HEK293 (cell line): Measurements from ENCODE around the gene SLC52A3.

Experiments
- CTCF ChIA-PET: fragments of 350-600 bp; formaldehyde crosslinking; extraction: SDS; loops from one replicate; lab custom pipeline; 2021; ENCODE audit warnings: antibody characterized with exemption; lab: Yijun Ruan, JAX
- POLR2A ChIA-PET: fragments of 300-600 bp; formaldehyde crosslinking; extraction: SDS; loops from one replicate; lab custom pipeline; 2020; ENCODE audit warnings: antibody characterized with exemption, inconsistent platforms; lab: Yijun Ruan, JAX
- H3K27ac ChIP-seq: fragments of 200-500 bp; sonication (Bioruptor generic); 2 replicates; pipeline ENCODE4 v1.5.1; 2014; ENCODE audit warnings: low read depth, low read length, control low read depth, inconsistent platforms; ENCODE audit errors: extremely low read depth
- H3K36me3 ChIP-seq, 2 experiments: fragments of 200-500 bp in 1 of 2; sonication (Bioruptor generic) in 1 of 2; 1 replicate in 1 of 2; 2 replicates in 1 of 2; pipeline ENCODE4 v1.5.1; 2014 to 2017; ENCODE audit warnings: inconsistent platforms in 2 of 2, low read length in 2 of 2; ENCODE audit not compliant: control insufficient read depth in 2 of 2, insufficient read depth in 1 of 2
- H3K4me1 ChIP-seq: fragments of 200-500 bp; sonication (Bioruptor generic); 2 replicates; pipeline ENCODE4 v1.5.1; 2014; ENCODE audit warnings: mild to moderate bottlenecking, low read length, inconsistent platforms; ENCODE audit not compliant: control insufficient read depth, insufficient read depth
- H3K4me3 ChIP-seq: 2 replicates; pipeline ENCODE4 v1.5.1; 2011; ENCODE audit warnings: low read depth, mild to moderate bottlenecking, control low read depth, low read length, moderate library complexity
- H3K9me3 ChIP-seq: fragments of 200-500 bp; sonication (Bioruptor generic); 2 replicates; pipeline ENCODE4 v1.5.1; 2014; ENCODE audit warnings: low read depth, low read length, inconsistent platforms; ENCODE audit not compliant: control insufficient read depth, insufficient read depth
- BCL11B ChIP-seq: fragments of 450-650 bp; formaldehyde crosslinking; IDR thresholded peaks from 2 replicates; pipeline ENCODE4 v1.5.1; 2016; ENCODE audit warnings: low read depth, missing biosample characterization, missing genetic modification characterization
- FEZF1 ChIP-seq: fragments of 450-650 bp; formaldehyde crosslinking; IDR thresholded peaks from 2 replicates; pipeline ENCODE4 v1.5.1; 2016; ENCODE audit warnings: missing biosample characterization, missing genetic modification characterization
- GLIS2 ChIP-seq: fragments of 450-650 bp; formaldehyde crosslinking; IDR thresholded peaks from 2 replicates; pipeline ENCODE4 v1.5.1; 2016; ENCODE audit warnings: missing biosample characterization, missing genetic modification characterization
- IKZF3 ChIP-seq: fragments of 450-650 bp; IDR thresholded peaks from 2 replicates; pipeline ENCODE4 v1.5.0; 2018; ENCODE audit warnings: missing biosample characterization, mild to moderate bottlenecking, missing genetic modification characterization, moderate library complexity
- KLF8 ChIP-seq: fragments of 450-650 bp; formaldehyde crosslinking; IDR thresholded peaks from 2 replicates; pipeline ENCODE4 v1.5.1; 2016; ENCODE audit warnings: missing biosample characterization, missing genetic modification characterization
- OVOL3 ChIP-seq: fragments of 450-650 bp; formaldehyde crosslinking; IDR thresholded peaks from 2 replicates; pipeline ENCODE4 v1.5.1; 2016; ENCODE audit warnings: missing biosample characterization, missing genetic modification characterization
- RBAK ChIP-seq: fragments of 450-650 bp; formaldehyde crosslinking; IDR thresholded peaks from 2 replicates; pipeline ENCODE4 v1.5.1; 2016; ENCODE audit warnings: missing biosample characterization, missing genetic modification characterization
- SCRT2 ChIP-seq: fragments of 450-650 bp; formaldehyde crosslinking; IDR thresholded peaks from 2 replicates; pipeline ENCODE4 v1.5.1; 2016; ENCODE audit warnings: missing biosample characterization, missing genetic modification characterization
- SETDB1 ChIP-seq: IDR thresholded peaks from one replicate; pipeline ENCODE4 v1.6.1; 2017; ENCODE audit warnings: mild to moderate bottlenecking, low read length, moderate library complexity, mixed read lengths; ENCODE audit not compliant: insufficient read length
- WT1 ChIP-seq: fragments of 450-650 bp; formaldehyde crosslinking; IDR thresholded peaks from 2 replicates; pipeline ENCODE4 v1.5.1; 2016; ENCODE audit warnings: missing biosample characterization, missing genetic modification characterization
- ZBTB48 ChIP-seq: fragments of 450-650 bp; formaldehyde crosslinking; IDR thresholded peaks from 2 replicates; pipeline ENCODE4 v1.5.1; 2016; ENCODE audit warnings: missing biosample characterization, missing genetic modification characterization
- ZBTB8A ChIP-seq: fragments of 450-650 bp; formaldehyde crosslinking; IDR thresholded peaks from 2 replicates; pipeline ENCODE4 v1.5.1; 2016; ENCODE audit warnings: missing biosample characterization, missing genetic modification characterization
- ZFP69B ChIP-seq: fragments of 450-650 bp; formaldehyde crosslinking; IDR thresholded peaks from 2 replicates; pipeline ENCODE4 v1.5.1; 2016; ENCODE audit warnings: missing biosample characterization, missing genetic modification characterization
- ZNF140 ChIP-seq: fragments of 450-650 bp; formaldehyde crosslinking; IDR thresholded peaks from 2 replicates; pipeline ENCODE4 v1.5.1; 2016; ENCODE audit warnings: missing biosample characterization, missing genetic modification characterization
- ZNF16 ChIP-seq: fragments of 450-650 bp; formaldehyde crosslinking; IDR thresholded peaks from 2 replicates; pipeline ENCODE4 v1.5.1; 2016; ENCODE audit warnings: low read depth, missing biosample characterization, missing genetic modification characterization
- ZNF211 ChIP-seq: fragments of 450-650 bp; formaldehyde crosslinking; IDR thresholded peaks from 2 replicates; pipeline ENCODE4 v1.5.1; 2016; ENCODE audit warnings: low read depth, missing biosample characterization, missing genetic modification characterization
- ZNF248 ChIP-seq: fragments of 450-650 bp; formaldehyde crosslinking; IDR thresholded peaks from 2 replicates; pipeline ENCODE4 v1.5.1; 2017; ENCODE audit warnings: missing biosample characterization, missing genetic modification characterization
- ZNF266 ChIP-seq: fragments of 450-650 bp; formaldehyde crosslinking; IDR thresholded peaks from 2 replicates; pipeline ENCODE4 v1.5.1; 2016; ENCODE audit warnings: missing biosample characterization, missing genetic modification characterization, low read depth
- ZNF350 ChIP-seq: fragments of 450-650 bp; formaldehyde crosslinking; IDR thresholded peaks from 2 replicates; pipeline ENCODE4 v1.5.0; 2017; ENCODE audit warnings: missing biosample characterization, mild to moderate bottlenecking, missing genetic modification characterization
- ZNF354C ChIP-seq: fragments of 450-650 bp; formaldehyde crosslinking; IDR thresholded peaks from 2 replicates; pipeline ENCODE4 v1.5.1; 2016; ENCODE audit warnings: missing biosample characterization, missing genetic modification characterization, low read depth, borderline replicate concordance
- ZNF366 ChIP-seq: fragments of 450-650 bp; formaldehyde crosslinking; conservative IDR thresholded peaks from 2 replicates; pipeline ENCODE4 v1.5.1; 2016; ENCODE audit warnings: missing biosample characterization, missing genetic modification characterization
- ZNF544 ChIP-seq: fragments of 450-650 bp; formaldehyde crosslinking; IDR thresholded peaks from 2 replicates; pipeline ENCODE4 v1.5.0; 2017; ENCODE audit warnings: missing biosample characterization, missing genetic modification characterization
- ZNF571 ChIP-seq: fragments of 450-650 bp; formaldehyde crosslinking; IDR thresholded peaks from 2 replicates; pipeline ENCODE4 v1.5.0; 2017; ENCODE audit warnings: missing biosample characterization, missing genetic modification characterization
- ZNF621 ChIP-seq: fragments of 450-650 bp; formaldehyde crosslinking; IDR thresholded peaks from 2 replicates; pipeline ENCODE4 v1.5.1; 2017; ENCODE audit warnings: missing biosample characterization, missing genetic modification characterization
- ZNF624 ChIP-seq: fragments of 450-650 bp; formaldehyde crosslinking; IDR thresholded peaks from 2 replicates; pipeline ENCODE4 v1.5.1; 2017; ENCODE audit warnings: missing biosample characterization, missing genetic modification characterization
- ZNF654 ChIP-seq: fragments of 450-650 bp; formaldehyde crosslinking; IDR thresholded peaks from 2 replicates; pipeline ENCODE4 v1.5.1; 2016; ENCODE audit warnings: low read depth, missing biosample characterization, missing genetic modification characterization
- ZNF701 ChIP-seq: fragments of 450-650 bp; formaldehyde crosslinking; IDR thresholded peaks from 2 replicates; pipeline ENCODE4 v1.5.1; 2016; ENCODE audit warnings: missing biosample characterization, missing genetic modification characterization
- ZNF707 ChIP-seq: fragments of 450-650 bp; formaldehyde crosslinking; IDR thresholded peaks from 2 replicates; pipeline ENCODE4 v1.5.1; 2016; ENCODE audit warnings: missing biosample characterization, missing genetic modification characterization
- ZNF776 ChIP-seq: fragments of 450-650 bp; formaldehyde crosslinking; IDR thresholded peaks from 2 replicates; pipeline ENCODE4 v1.5.0; 2017; ENCODE audit warnings: missing biosample characterization, missing genetic modification characterization, borderline replicate concordance
- TF ChIP-seq, protein P1 (sequence below): fragments of 450-650 bp; formaldehyde crosslinking; IDR thresholded peaks from 2 replicates; pipeline ENCODE4 v1.5.1; 2016; ENCODE audit warnings: missing biosample characterization, missing genetic modification characterization
- TF ChIP-seq, protein P2 (sequence below): fragments of 450-650 bp; formaldehyde crosslinking; IDR thresholded peaks from 2 replicates; pipeline ENCODE4 v1.5.1; 2016; ENCODE audit warnings: missing biosample characterization, missing genetic modification characterization
- TF ChIP-seq, protein P3 (sequence below): fragments of 450-650 bp; formaldehyde crosslinking; IDR thresholded peaks from 2 replicates; pipeline ENCODE4 v1.5.1; 2017; ENCODE audit warnings: missing biosample characterization, missing genetic modification characterization
- TF ChIP-seq, protein P4 (sequence below): fragments of 450-650 bp; formaldehyde crosslinking; IDR thresholded peaks from 2 replicates; pipeline ENCODE4 v1.5.1; 2016; ENCODE audit warnings: missing biosample characterization, missing genetic modification characterization, borderline replicate concordance

Gene SLC52A3

DNA sequence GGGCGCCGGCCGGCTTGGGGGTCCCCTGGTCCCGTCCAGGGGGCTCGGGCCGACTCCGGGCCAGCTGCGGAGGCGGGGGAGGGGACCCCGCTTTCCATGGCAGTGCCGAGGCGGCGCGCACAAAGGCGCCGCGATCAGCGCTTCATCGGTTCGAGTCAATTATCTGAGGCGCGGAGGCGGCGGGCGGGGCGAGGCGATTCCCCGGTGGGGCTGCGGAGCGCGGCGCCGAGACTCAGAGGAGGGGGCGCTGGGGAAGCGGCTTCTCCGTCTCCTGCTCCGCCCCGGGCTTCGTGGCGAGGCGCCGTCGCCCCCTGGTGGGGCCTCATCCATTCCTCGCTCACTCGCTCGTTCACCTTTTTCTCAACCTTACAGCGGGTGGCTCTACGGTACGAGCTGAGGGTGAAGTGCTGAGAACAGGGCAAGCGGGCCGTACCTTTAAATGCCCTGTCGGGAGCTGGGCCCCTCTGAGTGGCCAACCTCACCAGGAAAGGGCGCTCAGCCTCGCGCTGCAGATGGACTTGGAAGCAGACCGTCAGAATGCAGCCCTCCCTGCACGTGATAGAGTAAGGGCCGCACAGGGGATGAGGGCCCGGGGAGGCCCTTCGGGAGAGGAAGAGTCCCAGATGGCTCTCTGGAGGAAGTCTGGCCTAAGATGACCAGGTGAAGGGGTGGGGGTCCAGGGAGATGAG lies 39.9 kb downstream of the SLC52A3 start (continued):
- no peak for TF ChIP-seq ZNF248
- TF ChIP-seq, protein P1, sequence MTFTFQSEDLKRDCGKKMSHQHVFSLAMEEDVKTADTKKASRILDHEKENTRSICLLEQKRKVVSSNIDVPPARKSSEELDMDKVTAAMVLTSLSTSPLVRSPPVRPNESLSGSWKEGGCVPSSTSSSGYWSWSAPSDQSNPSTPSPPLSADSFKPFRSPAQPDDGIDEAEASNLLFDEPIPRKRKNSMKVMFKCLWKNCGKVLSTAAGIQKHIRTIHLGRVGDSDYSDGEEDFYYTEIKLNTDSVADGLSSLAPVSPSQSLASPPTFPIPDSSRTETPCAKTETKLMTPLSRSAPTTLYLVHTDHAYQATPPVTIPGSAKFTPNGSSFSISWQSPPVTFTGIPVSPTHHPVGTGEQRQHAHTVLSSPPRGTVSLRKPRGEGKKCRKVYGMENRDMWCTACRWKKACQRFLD (tag by site-specific recombination), result no peak
- no peak for TF ChIP-seq RBAK (tag by site-specific recombination)
- TF ChIP-seq ZNF16 (tag by site-specific recombination), result no peak
- no peak for TF ChIP-seq SETDB1
- TF ChIP-seq ZNF776 (tag by site-specific recombination), result no peak
- no peak for TF ChIP-seq ZNF266 (tag by site-specific recombination)
- no peak for TF ChIP-seq SCRT2 (tag by site-specific recombination)
- TF ChIP-seq, protein P2, sequence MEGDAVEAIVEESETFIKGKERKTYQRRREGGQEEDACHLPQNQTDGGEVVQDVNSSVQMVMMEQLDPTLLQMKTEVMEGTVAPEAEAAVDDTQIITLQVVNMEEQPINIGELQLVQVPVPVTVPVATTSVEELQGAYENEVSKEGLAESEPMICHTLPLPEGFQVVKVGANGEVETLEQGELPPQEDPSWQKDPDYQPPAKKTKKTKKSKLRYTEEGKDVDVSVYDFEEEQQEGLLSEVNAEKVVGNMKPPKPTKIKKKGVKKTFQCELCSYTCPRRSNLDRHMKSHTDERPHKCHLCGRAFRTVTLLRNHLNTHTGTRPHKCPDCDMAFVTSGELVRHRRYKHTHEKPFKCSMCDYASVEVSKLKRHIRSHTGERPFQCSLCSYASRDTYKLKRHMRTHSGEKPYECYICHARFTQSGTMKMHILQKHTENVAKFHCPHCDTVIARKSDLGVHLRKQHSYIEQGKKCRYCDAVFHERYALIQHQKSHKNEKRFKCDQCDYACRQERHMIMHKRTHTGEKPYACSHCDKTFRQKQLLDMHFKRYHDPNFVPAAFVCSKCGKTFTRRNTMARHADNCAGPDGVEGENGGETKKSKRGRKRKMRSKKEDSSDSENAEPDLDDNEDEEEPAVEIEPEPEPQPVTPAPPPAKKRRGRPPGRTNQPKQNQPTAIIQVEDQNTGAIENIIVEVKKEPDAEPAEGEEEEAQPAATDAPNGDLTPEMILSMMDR, result peak; percentile 96
- TF ChIP-seq ZNF366, result peak; percentile 48
- no peak for TF ChIP-seq ZNF354C (tag by site-specific recombination)
- no peak for TF ChIP-seq IKZF3 (tag by site-specific recombination)
- no peak for TF ChIP-seq FEZF1
- peak; percentile 71; the same call in 1 of the 2 replicates for TF ChIP-seq KLF8
- TF ChIP-seq ZNF654 (tag by site-specific recombination), result peak; percentile 62
- TF ChIP-seq ZNF350 (tag by site-specific recombination), result no peak
- peak; percentile 57 for TF ChIP-seq ZBTB8A (tag by site-specific recombination)
- no peak for TF ChIP-seq ZNF211 (tag by site-specific recombination)
- TF ChIP-seq, protein P3, sequence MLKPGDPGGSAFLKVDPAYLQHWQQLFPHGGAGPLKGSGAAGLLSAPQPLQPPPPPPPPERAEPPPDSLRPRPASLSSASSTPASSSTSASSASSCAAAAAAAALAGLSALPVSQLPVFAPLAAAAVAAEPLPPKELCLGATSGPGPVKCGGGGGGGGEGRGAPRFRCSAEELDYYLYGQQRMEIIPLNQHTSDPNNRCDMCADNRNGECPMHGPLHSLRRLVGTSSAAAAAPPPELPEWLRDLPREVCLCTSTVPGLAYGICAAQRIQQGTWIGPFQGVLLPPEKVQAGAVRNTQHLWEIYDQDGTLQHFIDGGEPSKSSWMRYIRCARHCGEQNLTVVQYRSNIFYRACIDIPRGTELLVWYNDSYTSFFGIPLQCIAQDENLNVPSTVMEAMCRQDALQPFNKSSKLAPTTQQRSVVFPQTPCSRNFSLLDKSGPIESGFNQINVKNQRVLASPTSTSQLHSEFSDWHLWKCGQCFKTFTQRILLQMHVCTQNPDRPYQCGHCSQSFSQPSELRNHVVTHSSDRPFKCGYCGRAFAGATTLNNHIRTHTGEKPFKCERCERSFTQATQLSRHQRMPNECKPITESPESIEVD (tag by site-specific recombination), result no peak
- TF ChIP-seq ZNF621, result no peak
- TF ChIP-seq GLIS2, result peak; percentile 67; the same call in 1 of the 2 replicates
- TF ChIP-seq, all 188 proteins: peak for 27

DNA sequence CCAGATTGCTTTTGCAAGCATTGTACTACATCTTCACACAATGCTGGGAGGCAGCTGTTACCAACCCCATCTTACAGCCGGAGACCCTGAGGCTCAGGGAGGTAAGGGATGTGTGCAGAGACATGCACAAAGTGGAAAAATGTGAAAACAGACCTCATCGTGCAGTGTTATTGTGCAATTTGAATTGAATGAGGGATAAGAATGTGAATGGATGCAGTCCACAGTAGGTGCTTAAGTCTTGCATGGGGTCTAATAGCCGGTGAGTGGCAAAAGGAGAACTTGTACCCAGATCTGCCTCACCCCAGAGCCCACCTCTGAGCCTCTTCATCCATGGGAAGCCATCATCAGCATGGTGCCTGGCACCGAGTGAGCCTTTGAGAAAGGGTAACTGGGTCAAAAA lies 42.1 kb downstream of the SLC52A3 start:
- H3K27ac ChIP-seq, result no peak overlapping the region
- H3K4me3 ChIP-seq, result no peak overlapping the region
- no peaks in the 10 kb centered on the region for H3K9me3 ChIP-seq
- TF ChIP-seq ZBTB48 (no peak), ZBTB8A (tag by site-specific recombination) (no peak), OVOL3 (tag by site-specific recombination) (no peak), ZNF571 (tag by site-specific recombination) (no peak), ZNF701 (tag by site-specific recombination) (no peak), ZNF544 (no peak), ZFP69B (tag by site-specific recombination) (no peak), ZNF140 (no peak), SCRT2 (tag by site-specific recombination) (no peak), BCL11B (tag by site-specific recombination) (no peak), ZNF707 (tag by site-specific recombination) (no peak), ZNF624 (no peak), WT1 (tag by site-specific recombination) (no peak)
- TF ChIP-seq, protein P4, sequence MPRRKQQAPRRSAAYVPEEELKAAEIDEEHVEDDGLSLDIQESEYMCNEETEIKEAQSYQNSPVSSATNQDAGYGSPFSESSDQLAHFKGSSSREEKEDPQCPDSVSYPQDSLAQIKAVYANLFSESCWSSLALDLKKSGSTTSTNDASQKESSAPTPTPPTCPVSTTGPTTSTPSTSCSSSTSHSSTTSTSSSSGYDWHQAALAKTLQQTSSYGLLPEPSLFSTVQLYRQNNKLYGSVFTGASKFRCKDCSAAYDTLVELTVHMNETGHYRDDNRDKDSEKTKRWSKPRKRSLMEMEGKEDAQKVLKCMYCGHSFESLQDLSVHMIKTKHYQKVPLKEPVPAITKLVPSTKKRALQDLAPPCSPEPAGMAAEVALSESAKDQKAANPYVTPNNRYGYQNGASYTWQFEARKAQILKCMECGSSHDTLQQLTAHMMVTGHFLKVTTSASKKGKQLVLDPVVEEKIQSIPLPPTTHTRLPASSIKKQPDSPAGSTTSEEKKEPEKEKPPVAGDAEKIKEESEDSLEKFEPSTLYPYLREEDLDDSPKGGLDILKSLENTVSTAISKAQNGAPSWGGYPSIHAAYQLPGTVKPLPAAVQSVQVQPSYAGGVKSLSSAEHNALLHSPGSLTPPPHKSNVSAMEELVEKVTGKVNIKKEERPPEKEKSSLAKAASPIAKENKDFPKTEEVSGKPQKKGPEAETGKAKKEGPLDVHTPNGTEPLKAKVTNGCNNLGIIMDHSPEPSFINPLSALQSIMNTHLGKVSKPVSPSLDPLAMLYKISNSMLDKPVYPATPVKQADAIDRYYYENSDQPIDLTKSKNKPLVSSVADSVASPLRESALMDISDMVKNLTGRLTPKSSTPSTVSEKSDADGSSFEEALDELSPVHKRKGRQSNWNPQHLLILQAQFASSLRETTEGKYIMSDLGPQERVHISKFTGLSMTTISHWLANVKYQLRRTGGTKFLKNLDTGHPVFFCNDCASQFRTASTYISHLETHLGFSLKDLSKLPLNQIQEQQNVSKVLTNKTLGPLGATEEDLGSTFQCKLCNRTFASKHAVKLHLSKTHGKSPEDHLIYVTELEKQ (tag by site-specific recombination), result no peak
- H3K4me1 ChIP-seq, result no peaks in the 10 kb centered on the region
- H3K36me3 ChIP-seq, result no peaks in the 10 kb centered on the region
- POLR2A ChIA-PET, result no interaction called here
- CTCF ChIA-PET, result interaction anchor here (1.4 kb wide), 1 partner anchor 11 kb away, joined by 4 read pairs; no protein-coding TSS in a partner anchor
